Articular chondrocyte of knee joint (primary cell): ENCODE results near the gene ZNF641. TPM values are rescaled to one million over a fixed set of nuclear protein-coding genes. Genes with fewer than 3 reads are reported as not detected.

Experiments
- small RNA-seq: library from RNA; depleted of rRNA; stranded (forward); fragments of <200 nt; gene quantifications from one replicate; pipeline ENCODE3, GENCODE V24; 2012
- total RNA-seq: library from RNA; depleted of rRNA; stranded (reverse); fragments of >200 nt; gene quantifications from 2 replicates; pipeline ENCODE4 v1.2.3, GENCODE V29; 2012

ZNF641 gene
- 10.6 and 14.3 TPM in 2 replicates for total RNA-seq

DNA sequence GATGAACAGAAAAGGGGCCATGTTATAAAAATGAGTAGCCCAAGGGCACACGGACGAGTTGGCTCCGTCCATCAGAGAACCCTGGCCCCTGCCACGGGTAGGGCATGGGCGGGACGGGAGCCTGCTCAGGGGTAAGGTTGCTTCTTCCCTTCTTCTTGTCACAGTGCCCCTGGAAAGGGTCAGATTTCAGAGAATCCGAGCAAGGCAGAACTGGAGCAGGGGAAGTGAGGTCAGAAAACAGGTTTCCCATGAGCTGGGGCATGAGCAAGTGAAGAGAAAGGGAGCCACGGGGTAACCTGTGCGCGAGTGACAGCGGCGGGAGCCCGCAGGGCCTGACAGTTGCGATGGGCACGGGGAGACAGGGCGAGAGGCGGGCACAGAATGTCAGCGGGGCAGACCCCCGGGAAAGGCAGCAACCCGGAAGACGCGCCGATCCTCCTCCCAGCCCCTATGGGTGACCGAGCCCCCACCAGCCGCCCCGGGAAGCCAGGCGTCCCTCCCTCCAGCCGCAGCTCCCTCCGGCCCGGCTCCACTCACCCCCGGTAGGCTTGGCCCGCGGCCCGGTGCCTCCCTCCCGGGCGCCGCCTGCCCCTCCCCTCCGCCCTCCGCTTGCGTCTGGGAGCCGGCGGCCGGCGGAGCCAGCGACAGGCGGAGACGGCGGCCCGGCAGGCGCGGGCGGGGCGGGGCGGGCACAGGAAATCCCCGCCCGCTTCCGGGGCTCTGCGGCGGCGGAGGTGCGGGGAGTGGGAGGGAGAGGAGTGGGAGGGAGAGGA lies at the start of gene ZNF641:
Gene ZNF641, minus strand, starts transcription at position 671 of the 773 bp plus-strand sequence. CDS start 2,829 bp downstream, outside the sequence.

Small RNA genes lying within 50 kb of the gene (small RNA-seq; reads per million reads assigned to genes)
- gene AC024257.2 = not detected

Other genes with a start within 250 kb of the ZNF641 start
- gene SENP1, start 244.8 kb downstream of the ZNF641 start, total RNA-seq = 32.8 and 36.7 TPM in 2 replicates
- 57.3 and 65.9 TPM in 2 replicates for gene PFKM, start 231.6 kb downstream of the ZNF641 start, total RNA-seq
- gene ASB8, start 193.4 kb downstream of the ZNF641 start, total RNA-seq = 31.6 and 39.3 TPM in 2 replicates
- gene CCDC184, start 167.3 kb downstream of the ZNF641 start, total RNA-seq = 0.52 and 0.97 TPM in 2 replicates
- not detected in 2 replicates for gene OR10AD1, start 147.6 kb downstream of the ZNF641 start, total RNA-seq
- gene ANP32D, start 121.6 kb upstream of the ZNF641 start, total RNA-seq = not detected in 2 replicates
- 0.22 TPM in 1 of 2 replicates, not detected in the other for gene C12orf54, start 131.6 kb upstream of the ZNF641 start, total RNA-seq
- not detected in 2 replicates for gene OR8S1, start 174.7 kb upstream of the ZNF641 start, total RNA-seq
- gene LALBA, start 219.1 kb upstream of the ZNF641 start, total RNA-seq = not detected in 2 replicates